Muscle of leg (tissue), 11 donors: ENCODE measurements around the gene MLLT1. TPM values are rescaled to one million over a fixed set of nuclear protein-coding genes. Genes with fewer than 3 reads are reported as not detected.
A peak's percentile ranks its signal among the peaks of the same experiment; 100 is the strongest.

ENCODE experiments used
- DNase-seq: peaks from one replicate; pipeline ENCODE4 v3.0.0; 2013
- H3K27ac ChIP-seq: one replicate; pipeline ENCODE4 v1.5.1; 2013; ENCODE audit warnings: mild to moderate bottlenecking, low read length, control low read depth
- H3K27me3 ChIP-seq: one replicate; pipeline ENCODE4 v1.6.1; 2013; ENCODE audit warnings: low read length; ENCODE audit not compliant: control insufficient read depth, insufficient read depth
- H3K36me3 ChIP-seq: one replicate; pipeline ENCODE4 v1.6.1; 2013; ENCODE audit warnings: low read length; ENCODE audit not compliant: control insufficient read depth, insufficient read depth
- H3K4me1 ChIP-seq: one replicate; pipeline ENCODE4 v1.6.1; 2013; ENCODE audit warnings: low read length; ENCODE audit not compliant: control insufficient read depth, insufficient read depth
- H3K4me3 ChIP-seq: one replicate; pipeline ENCODE4 v1.5.1; 2013; ENCODE audit warnings: low read length, control low read depth
- H3K9me3 ChIP-seq: replicated peaks from 2 replicates; pipeline ENCODE4 v1.6.1; 2013; ENCODE audit warnings: low read depth, low read length; ENCODE audit not compliant: control insufficient read depth
- WGBS: methylation state at CpG from one replicate; pipeline ENCODE4 v1.1.5; 2013; ENCODE audit warnings: missing lambda C conversion rate; ENCODE audit not compliant: insufficient coverage; 5-methylcytosine and 5-hydroxymethylcytosine counted together
- polyA plus RNA-seq, 8 donors: library from polyadenylated mRNA; unstranded; fragments of 120-200 nt; gene quantifications; one replicate each; pipeline versions ENCODE4 v1.2.1 to v1.2.3, GENCODE V29; 2013; ENCODE audit warnings: inconsistent platforms in 1 of 8, low replicate concordance in 1 of 8; ENCODE audit not compliant: insufficient read length in 8 of 8, insufficient read depth in 1 of 8
- total RNA-seq: library from RNA; stranded (reverse); fragments of 120-200 nt; gene quantifications from one replicate; pipeline ENCODE4 v1.2.4, GENCODE V29; 2013

MLLT1 gene
- total and polyA plus RNA-seq, 9 donors, result 11.9 to 63.4 (median 56.4) TPM

GRCh38 chr19:6211632-6212402, 68.0 kb downstream of the MLLT1 start:
- 78% methylated on average over 24 of the region's 43 CpGs for WGBS
- peaks cover 29% of the 10 kb centered on the region for H3K36me3 ChIP-seq
- no peaks in the 10 kb centered on the region for H3K9me3 ChIP-seq
- H3K27me3 ChIP-seq, result no peaks in the 10 kb centered on the region
- peaks cover 11% of the 10 kb centered on the region for H3K4me1 ChIP-seq
- no peak overlapping the region for H3K27ac ChIP-seq
- peak; percentile 16 for DNase-seq
- no peak overlapping the region for H3K4me3 ChIP-seq

- peaks cover 3% of the 10 kb centered on the region for H3K4me1 ChIP-seq
- H3K27me3 ChIP-seq, result no peaks in the 10 kb centered on the region
- H3K9me3 ChIP-seq, result no peaks in the 10 kb centered on the region
- no peak for DNase-seq
- H3K36me3 ChIP-seq, result peaks cover 29% of the 10 kb centered on the region
- WGBS, result 65% methylated on average over 27 of the region's 32 CpGs
- H3K4me3 ChIP-seq, result no peak overlapping the region
- H3K27ac ChIP-seq, result no peak overlapping the region
Measured at GRCh38 chr19:6210721-6211600, 68.8 kb downstream of the MLLT1 start.

- Histone ChIP-seq H3K4me1 (no peaks in the 10 kb centered on the region), H3K27me3 (no peaks in the 10 kb centered on the region), H3K9me3 (no peaks in the 10 kb centered on the region), H3K27ac (no peak overlapping the region), H3K4me3 (no peak overlapping the region), H3K36me3 (peaks cover 26% of the 10 kb centered on the region)
- no peak for DNase-seq
- whole genome bisulfite sequencing, result 79% methylated on average over 7 of the region's 7 CpGs
Measured at GRCh38 chr19:6210091-6210490, 69.7 kb downstream of the MLLT1 start.

GRCh38 chr19:6209680-6210079, 70.1 kb downstream of the MLLT1 start:
- 69% methylated on average over 4 of the region's 4 CpGs for WGBS
- Histone ChIP-seq H3K27ac (no peak overlapping the region), H3K4me3 (no peak overlapping the region), H3K27me3 (no peaks in the 10 kb centered on the region), H3K4me1 (no peaks in the 10 kb centered on the region), H3K9me3 (no peaks in the 10 kb centered on the region), H3K36me3 (peaks cover 22% of the 10 kb centered on the region)
- no peak for DNase-seq

GRCh38 chr19:6209233-6209632, 70.5 kb downstream of the MLLT1 start:
- WGBS, result 76% methylated on average over 3 of the region's 4 CpGs
- Histone ChIP-seq H3K4me1 (no peaks in the 10 kb centered on the region), H3K36me3 (peaks cover 19% of the 10 kb centered on the region), H3K27me3 (no peaks in the 10 kb centered on the region), H3K4me3 (no peak overlapping the region), H3K9me3 (no peaks in the 10 kb centered on the region), H3K27ac (no peak overlapping the region)
- DNase-seq, result no peak

GRCh38 chr19:6204866-6205723, 74.7 kb downstream of the MLLT1 start:
- H3K36me3 ChIP-seq, result no peaks in the 10 kb centered on the region
- H3K4me3 ChIP-seq, result no peak overlapping the region
- H3K27ac ChIP-seq, result no peak overlapping the region
- no peak for DNase-seq
- no peaks in the 10 kb centered on the region for H3K27me3 ChIP-seq
- peaks cover 1% of the 10 kb centered on the region for H3K4me1 ChIP-seq
- 91% methylated on average over 10 of the region's 19 CpGs for WGBS
- H3K9me3 ChIP-seq, result no peaks in the 10 kb centered on the region

GRCh38 chr19:6204212-6204611, 75.6 kb downstream of the MLLT1 start:
- Histone ChIP-seq H3K4me3 (no peak overlapping the region), H3K36me3 (no peaks in the 10 kb centered on the region), H3K27ac (no peak overlapping the region), H3K27me3 (no peaks in the 10 kb centered on the region), H3K9me3 (no peaks in the 10 kb centered on the region), H3K4me1 (peaks cover 6% of the 10 kb centered on the region)
- DNase-seq, result no peak
- WGBS, result 67% methylated on average over 1 of the region's 6 CpGs

- WGBS, result under 1% methylated on average over 66 of the region's 68 CpGs
- peaks cover 8% of the 10 kb centered on the region for H3K36me3 ChIP-seq
- peaks cover 13% of the 10 kb centered on the region for H3K4me1 ChIP-seq
- DNase-seq, result peak; percentile 99
- peak overlapping the region; percentile 85 for H3K4me3 ChIP-seq
- no peaks in the 10 kb centered on the region for H3K27me3 ChIP-seq
- peaks cover 7% of the 10 kb centered on the region for H3K9me3 ChIP-seq
- peak overlapping the region; percentile 77 for H3K27ac ChIP-seq
Measured at GRCh38 chr19:6199240-6199994, 80.4 kb downstream of the MLLT1 start.

- peak overlapping the region; percentile 60 for H3K27ac ChIP-seq
- H3K4me3 ChIP-seq, result peak overlapping the region; percentile 85
- WGBS, result 16% methylated on average over 8 of the region's 8 CpGs
- peaks cover 13% of the 10 kb centered on the region for H3K4me1 ChIP-seq
- DNase-seq, result no peak
- peaks cover 8% of the 10 kb centered on the region for H3K36me3 ChIP-seq
- peaks cover 11% of the 10 kb centered on the region for H3K9me3 ChIP-seq
- H3K27me3 ChIP-seq, result no peaks in the 10 kb centered on the region
Measured at GRCh38 chr19:6198896-6199239, 80.9 kb downstream of the MLLT1 start.
